Measurements from ENCODE around the gene DNAJC7. TPM values are rescaled to one million over a fixed set of nuclear protein-coding genes. Genes with fewer than 3 reads are reported as not detected.

The DNAJC7 gene
- total and polyA plus RNA-seq, 9 of the 15 experiments (the other 6 are each of a cell fraction or from before 2014, with no cell fraction given) = 85.8 to 262 (median 157) TPM

- no TSS peak for BruUV-seq (replicated peaks)
- no peak overlapping the region for H3K4me3 ChIP-seq
- CTCF ChIA-PET (ENCODE audit: low intra/inter-chr PET ratio) = no interaction called here
- no peaks in the 10 kb centered on the region for H3K9me3 ChIP-seq (replicated peaks; ENCODE audit: control insufficient read depth, insufficient read depth, low read depth, low read length)
- in situ Hi-C loops (cut with MboI) (no loop called here), intact Hi-C loops (cut with micrococcal nuclease) (no loop called here)
- no peaks in the 10 kb centered on the region; a peak in 1 of 5 replicates for H3K4me1 ChIP-seq (replicated peaks in 1 of 2; ENCODE audit: control insufficient read depth in 2 of 2, insufficient read depth in 2 of 2, low read length in 2 of 2)
- WGBS (ENCODE audit: insufficient coverage, low coverage, missing lambda C conversion rate) = 92% methylated on average over 2 of the region's 2 CpGs
- H3K4me2 ChIP-seq (ENCODE audit: insufficient read depth, low read length) = no peak overlapping the region
- TF ChIP-seq SMAD4 (CRISPR knock-in tag; conservative IDR thresholded peaks at IDR 0.05) (no peak), ZNF316 (IDR thresholded peaks at IDR 0.05) (peak; percentile 55), C11orf30 (IDR thresholded peaks at IDR 0.05; ENCODE audit: low read depth) (0 out of 2 replicates have a peak, but pooled peaks have one; percentile 16), SMC3 (conservative IDR thresholded peaks at IDR 0.05; ENCODE audit: insufficient read depth, low read depth, low read length) (no peak)
- no peak overlapping the region for H3K9ac ChIP-seq (ENCODE audit: insufficient read depth in 1 of 2, low read depth in 2 of 2, low read length in 2 of 2)
- H4K20me1 ChIP-seq (replicated peaks; ENCODE audit: control insufficient read depth, insufficient read depth, low read length) = peaks cover 19% of the 10 kb centered on the region; the same call in 1 of the 2 replicates
- ATAC-seq = no peak
- H3K27me3 ChIP-seq (ENCODE audit: control insufficient read depth in 2 of 2, insufficient read depth in 2 of 2, low read length in 2 of 2) = no peaks in the 10 kb centered on the region
- no peak overlapping the region for H3K27ac ChIP-seq (ENCODE audit: extremely low read depth, low read depth, low read length)
- H3K36me3 ChIP-seq (ENCODE audit: control insufficient read depth, insufficient read depth, low read length) = peaks cover 73% of the 10 kb centered on the region
- no peak for DNase-seq (ENCODE audit: extremely low read depth in 1 of 4, low spot score in 3 of 4)
- POLR2A ChIA-PET = interaction anchor here (0.6 kb wide), 1 partner anchor 260 kb away, joined by 3 read pairs; no protein-coding TSS in a partner anchor
- peaks cover 59% of the 10 kb centered on the region for H3K79me2 ChIP-seq (ENCODE audit: control insufficient read depth, insufficient read depth, low read length)
- no peak overlapping the region for H2AFZ ChIP-seq (ENCODE audit: low read depth, low read length)
- H3K9me1 ChIP-seq (ENCODE audit: control insufficient read depth, insufficient read depth, low read length) = no peaks in the 10 kb centered on the region
- no peak for FAIRE-seq
Measured at GRCh38 chr17:42001729-42002128, 15.5 kb downstream of the DNAJC7 start.

GRCh38 chr17:42000413-42001133, 16.7 kb downstream of the DNAJC7 start:
- H4K20me1 ChIP-seq (replicated peaks; ENCODE audit: control insufficient read depth, insufficient read depth, low read length) = peaks cover 19% of the 10 kb centered on the region; the same call in 1 of the 2 replicates
- no peak overlapping the region for H3K9ac ChIP-seq (ENCODE audit: insufficient read depth in 1 of 2, low read depth in 2 of 2, low read length in 2 of 2)
- intact Hi-C loops (cut with micrococcal nuclease) (no loop called here), in situ Hi-C loops (cut with MboI) (no loop called here)
- peaks cover 85% of the 10 kb centered on the region for H3K36me3 ChIP-seq (ENCODE audit: control insufficient read depth, insufficient read depth, low read length)
- peaks cover 47% of the 10 kb centered on the region for H3K79me2 ChIP-seq (ENCODE audit: control insufficient read depth, insufficient read depth, low read length)
- H3K9me3 ChIP-seq (replicated peaks; ENCODE audit: control insufficient read depth, insufficient read depth, low read depth, low read length) = no peaks in the 10 kb centered on the region
- no peak overlapping the region for H2AFZ ChIP-seq (ENCODE audit: low read depth, low read length)
- WGBS (ENCODE audit: insufficient coverage, low coverage, missing lambda C conversion rate) = 91% methylated on average over 3 of the region's 3 CpGs
- DNase-seq (ENCODE audit: extremely low read depth in 1 of 4, low spot score in 3 of 4) = no peak
- POLR2A ChIA-PET = interaction anchor here (0.8 to 3.9 kb wide), 3 partner anchors 13 to 34 kb away, joined by 3 to 16 read pairs (median 3); partner anchors contain the start of gene CNP
- no peak overlapping the region for H3K27ac ChIP-seq (ENCODE audit: extremely low read depth, low read depth, low read length)
- no peak overlapping the region for H3K4me3 ChIP-seq
- no peaks in the 10 kb centered on the region for H3K27me3 ChIP-seq (ENCODE audit: control insufficient read depth in 2 of 2, insufficient read depth in 2 of 2, low read length in 2 of 2)
- no peak for ATAC-seq
- no peak for FAIRE-seq
- BruUV-seq (replicated peaks) = no TSS peak
- CTCF ChIA-PET (ENCODE audit: low intra/inter-chr PET ratio) = no interaction called here
- no peaks in the 10 kb centered on the region for H3K9me1 ChIP-seq (ENCODE audit: control insufficient read depth, insufficient read depth, low read length)
- no peak overlapping the region for H3K4me2 ChIP-seq (ENCODE audit: insufficient read depth, low read length)
- H3K4me1 ChIP-seq (replicated peaks in 1 of 2; ENCODE audit: control insufficient read depth in 2 of 2, insufficient read depth in 2 of 2, low read length in 2 of 2) = no peaks in the 10 kb centered on the region; a peak in 1 of 5 replicates
- TF ChIP-seq GTF2F1 (IDR thresholded peaks at IDR 0.05; ENCODE audit: low read depth, low read length) (no peak), MIER1 (IDR thresholded peaks at IDR 0.05; ENCODE audit: low read depth) (no peak), ZFP36 (IDR thresholded peaks at IDR 0.05; ENCODE audit: low read depth, low read length, partially characterized antibody) (no peak), CBX2 (IDR thresholded peaks at IDR 0.05; ENCODE audit: insufficient read depth, low read length, poor library complexity, severe bottlenecking) (no peak), CHD4 (IDR thresholded peaks at IDR 0.05; ENCODE audit: insufficient read depth, insufficient replicate concordance, low read depth, low read length, poor library complexity, severe bottlenecking) (no peak)
- TF ChIP-seq, protein P1, sequence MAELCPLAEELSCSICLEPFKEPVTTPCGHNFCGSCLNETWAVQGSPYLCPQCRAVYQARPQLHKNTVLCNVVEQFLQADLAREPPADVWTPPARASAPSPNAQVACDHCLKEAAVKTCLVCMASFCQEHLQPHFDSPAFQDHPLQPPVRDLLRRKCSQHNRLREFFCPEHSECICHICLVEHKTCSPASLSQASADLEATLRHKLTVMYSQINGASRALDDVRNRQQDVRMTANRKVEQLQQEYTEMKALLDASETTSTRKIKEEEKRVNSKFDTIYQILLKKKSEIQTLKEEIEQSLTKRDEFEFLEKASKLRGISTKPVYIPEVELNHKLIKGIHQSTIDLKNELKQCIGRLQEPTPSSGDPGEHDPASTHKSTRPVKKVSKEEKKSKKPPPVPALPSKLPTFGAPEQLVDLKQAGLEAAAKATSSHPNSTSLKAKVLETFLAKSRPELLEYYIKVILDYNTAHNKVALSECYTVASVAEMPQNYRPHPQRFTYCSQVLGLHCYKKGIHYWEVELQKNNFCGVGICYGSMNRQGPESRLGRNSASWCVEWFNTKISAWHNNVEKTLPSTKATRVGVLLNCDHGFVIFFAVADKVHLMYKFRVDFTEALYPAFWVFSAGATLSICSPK (IDR thresholded peaks at IDR 0.05; ENCODE audit: borderline replicate concordance) = no peak
